HFF-Myc (cell line): Measurements from ENCODE around the gene TBC1D14.
"Not testable (repeated sequence)": the region's sequence is repeated elsewhere in the genome, so short reads cannot be mapped to it uniquely, and the experiment has no call there.

Source experiments
- DNase-seq: peaks from one replicate; pipeline ENCODE4 v3.0.0-alpha.2; 2011; ENCODE audit warnings: low read depth; ENCODE audit errors: extremely low read depth
- H3K4me3 ChIP-seq: replicated peaks from 2 replicates; pipeline ENCODE4 v1.5.1; 2011; ENCODE audit warnings: low read depth, mild to moderate bottlenecking, control low read depth, low read length
- CTCF ChIP-seq: IDR thresholded peaks from 2 replicates; pipeline ENCODE4 v1.5.1; 2012; ENCODE audit warnings: mild to moderate bottlenecking, low read depth, low read length, control low read depth; ENCODE audit errors: missing control alignments

The TBC1D14 gene

GRCh38 chr4:6890358-6890757 is 19.3 kb upstream of the TBC1D14 start:
- H3K4me3 ChIP-seq: no peak overlapping the region
- no peak for DNase-seq
- TF ChIP-seq CTCF: no peak

GRCh38 chr4:6890971-6891370 is 18.7 kb upstream of the TBC1D14 start:
- DNase-seq, H3K4me3 ChIP-seq: not testable (repeated sequence)

- TF ChIP-seq CTCF: no peak
- no peak for DNase-seq
- H3K4me3 ChIP-seq: no peak overlapping the region
Measured at GRCh38 chr4:6891436-6892170, 18.0 kb upstream of the TBC1D14 start.

GRCh38 chr4:6892190-6892908 is 17.3 kb upstream of the TBC1D14 start:
- DNase-seq: no peak
- no peak overlapping the region for H3K4me3 ChIP-seq
- TF ChIP-seq CTCF: no peak

- no peak overlapping the region for H3K4me3 ChIP-seq
- TF ChIP-seq CTCF: no peak
Measured at GRCh38 chr4:6892909-6893202, 16.8 kb upstream of the TBC1D14 start.

GRCh38 chr4:6893449-6894085 is 16.1 kb upstream of the TBC1D14 start:
- DNase-seq: no peak
- H3K4me3 ChIP-seq: no peak overlapping the region

More at GRCh38 chr4:6892909-6893202, 16.8 kb upstream of the TBC1D14 start:
- DNase-seq: no peak

More at GRCh38 chr4:6893449-6894085, 16.1 kb upstream of the TBC1D14 start:
- no peak for TF ChIP-seq CTCF
